ENCODE data around the gene TACC3.

The TACC3 gene

GRCh38 chr4:1778642-1779392, 57.5 kb downstream of the TACC3 start:
- DNase-seq = no peak

- no peak for DNase-seq
These were observed 58.5 kb downstream of the TACC3 start for GRCh38 chr4:1779588-1780382.

GRCh38 chr4:1780435-1780834, 59.1 kb downstream of the TACC3 start:
- DNase-seq = no peak

GRCh38 chr4:1783015-1783414, 61.7 kb downstream of the TACC3 start:
- DNase-seq = no peak

- DNase-seq = no peak
These were observed 62.6 kb downstream of the TACC3 start for GRCh38 chr4:1783970-1784369.

GRCh38 chr4:1784395-1784788, 63.1 kb downstream of the TACC3 start:
- DNase-seq = no peak

- DNase-seq = no peak
These were observed 63.7 kb downstream of the TACC3 start for GRCh38 chr4:1784789-1785591.

GRCh38 chr4:1785592-1785991, 64.3 kb downstream of the TACC3 start:
- DNase-seq = no peak

- DNase-seq = no peak
These were observed 65.4 kb downstream of the TACC3 start for GRCh38 chr4:1786544-1787362.

GRCh38 chr4:1787411-1788077, 66.2 kb downstream of the TACC3 start:
- DNase-seq = no peak

GRCh38 chr4:1788254-1788973, 67.1 kb downstream of the TACC3 start:
- no peak for DNase-seq

GRCh38 chr4:1789552-1789951, 68.2 kb downstream of the TACC3 start:
- DNase-seq = no peak

- DNase-seq = no peak
These were observed 68.7 kb downstream of the TACC3 start for GRCh38 chr4:1790005-1790404.

GRCh38 chr4:1792158-1792831, 71.0 kb downstream of the TACC3 start:
- no peak for DNase-seq

- DNase-seq = no peak
These were observed 71.6 kb downstream of the TACC3 start, which contains the start of gene FGFR3 for GRCh38 chr4:1792832-1793495. Gene FGFR3 (plus strand): TSS chr4:1793293. CDS start chr4:1793935, 642 bp downstream.

- DNase-seq = no peak
These were observed 72.1 kb downstream of the TACC3 start for GRCh38 chr4:1793496-1793840.

- DNase-seq = no peak
These were observed 72.9 kb downstream of the TACC3 start for GRCh38 chr4:1793940-1794808.

All from NCI-H1092 (cell line).